HepG2 (cell line): ENCODE data around the gene GPATCH8. TPM values are rescaled to one million over a fixed set of nuclear protein-coding genes. Genes with fewer than 3 reads are reported as not detected.

Experiments
- HDAC6 ChIP-seq: fragments of 200-600 bp; sonication (generic); IDR thresholded peaks from 2 replicates; pipeline ENCODE4 v1.7.0; 2017; ENCODE audit warnings: mild to moderate bottlenecking, antibody characterized with exemption, low read length, low read depth
- KDM2A ChIP-seq: sonication (generic); formaldehyde crosslinking; IDR thresholded peaks from 2 replicates; pipeline ENCODE4 v1.4.0; 2020; ENCODE audit warnings: low read depth, missing genetic modification reagents, borderline replicate concordance
- NR2F2 ChIP-seq: IDR thresholded peaks from 2 replicates; pipeline ENCODE4 v1.6.1; 2012; ENCODE audit warnings: low read depth, inconsistent platforms, borderline replicate concordance
- NR3C1 ChIP-seq: sonication (generic); formaldehyde crosslinking; IDR thresholded peaks from 2 replicates; pipeline ENCODE4 v1.4.0; 2020; ENCODE audit warnings: missing genetic modification reagents
- PAWR ChIP-seq: sonication (generic); formaldehyde crosslinking; IDR thresholded peaks from 2 replicates; pipeline ENCODE4 v1.4.0; 2020; ENCODE audit warnings: missing genetic modification reagents, mild to moderate bottlenecking, borderline replicate concordance
- UBTF ChIP-seq: sonication (generic); formaldehyde crosslinking; IDR thresholded peaks from 2 replicates; pipeline ENCODE4 v1.4.0; 2020; ENCODE audit warnings: mild to moderate bottlenecking, missing genetic modification reagents
- ZNF124 ChIP-seq: sonication (generic); formaldehyde crosslinking; IDR thresholded peaks from 2 replicates; pipeline ENCODE4 v1.4.0; 2020; ENCODE audit warnings: missing genetic modification reagents
- ZNF33A ChIP-seq: sonication (generic); formaldehyde crosslinking; IDR thresholded peaks from 2 replicates; pipeline ENCODE4 v1.5.1; 2020; ENCODE audit warnings: missing genetic modification reagents, mild to moderate bottlenecking, moderate library complexity, borderline replicate concordance
- ZNF567 ChIP-seq: sonication (generic); formaldehyde crosslinking; IDR thresholded peaks from 2 replicates; pipeline ENCODE4 v1.8.1; 2023; ENCODE audit warnings: mild to moderate bottlenecking, missing genetic modification reagents, borderline replicate concordance
- ZNF572 ChIP-seq: sonication (generic); formaldehyde crosslinking; IDR thresholded peaks from 2 replicates; pipeline ENCODE4 v1.5.1; 2020; ENCODE audit warnings: mild to moderate bottlenecking, missing genetic modification reagents
- ZNF609 ChIP-seq: sonication (generic); formaldehyde crosslinking; IDR thresholded peaks from 2 replicates; pipeline ENCODE4 v1.4.0; 2020; ENCODE audit warnings: mild to moderate bottlenecking, missing genetic modification reagents, borderline replicate concordance
- ZNF674 ChIP-seq: sonication (generic); formaldehyde crosslinking; IDR thresholded peaks from 2 replicates; pipeline ENCODE4 v1.5.0; 2020; ENCODE audit warnings: low read depth, mild to moderate bottlenecking, missing genetic modification reagents
- ZNF724P ChIP-seq: sonication (generic); formaldehyde crosslinking; IDR thresholded peaks from 2 replicates; pipeline ENCODE4 v1.8.0; 2022; ENCODE audit warnings: missing genetic modification reagents, borderline replicate concordance
- ZSCAN30 ChIP-seq: sonication (generic); formaldehyde crosslinking; IDR thresholded peaks from 2 replicates; pipeline ENCODE4 v1.5.0; 2020; ENCODE audit warnings: mild to moderate bottlenecking, missing genetic modification reagents
- polyA plus RNA-seq, 8 experiments: library from polyadenylated mRNA; depleted of rRNA in 3 of 8; stranded (reverse) in 7 of 8; unstranded in 1 of 8; fragments of >200 nt; fragmentation: Illumina TruSeq in 4 of 8; extraction: Trizol in 4 of 8; gene quantifications; 2 replicates each; pipeline versions ENCODE4 v1.2.1 to v1.2.3, GENCODE V29; 2011 to 2016; ENCODE audit warnings: low read depth in 4 of 8, missing spikeins in 1 of 8, mixed read lengths in 1 of 8; ENCODE audit not compliant: insufficient read depth in 1 of 8
- total RNA-seq, 5 experiments: library from RNA; depleted of rRNA; stranded (reverse); fragments of >200 nt; fragmentation: Illumina TruSeq; extraction: Trizol; gene quantifications; 2 replicates each; pipeline ENCODE4 v1.2.3, GENCODE V29; 2016; ENCODE audit warnings: low read depth in 1 of 5
- TF ChIP-seq, protein P1 (sequence below): sonication (generic); formaldehyde crosslinking; IDR thresholded peaks from 2 replicates; pipeline ENCODE4 v1.4.0; 2020; ENCODE audit warnings: missing genetic modification reagents, borderline replicate concordance
- TF ChIP-seq, protein P2 (sequence below): sonication (generic); formaldehyde crosslinking; IDR thresholded peaks from 2 replicates; pipeline ENCODE4 v1.4.0; 2020; ENCODE audit warnings: low read depth, mild to moderate bottlenecking, missing genetic modification reagents

GPATCH8 gene
- total and polyA plus RNA-seq, 2 of the 13 experiments (the other 11 are each of a cell fraction or from before 2014, with no cell fraction given), result 20.7 to 21.5 TPM

DNA sequence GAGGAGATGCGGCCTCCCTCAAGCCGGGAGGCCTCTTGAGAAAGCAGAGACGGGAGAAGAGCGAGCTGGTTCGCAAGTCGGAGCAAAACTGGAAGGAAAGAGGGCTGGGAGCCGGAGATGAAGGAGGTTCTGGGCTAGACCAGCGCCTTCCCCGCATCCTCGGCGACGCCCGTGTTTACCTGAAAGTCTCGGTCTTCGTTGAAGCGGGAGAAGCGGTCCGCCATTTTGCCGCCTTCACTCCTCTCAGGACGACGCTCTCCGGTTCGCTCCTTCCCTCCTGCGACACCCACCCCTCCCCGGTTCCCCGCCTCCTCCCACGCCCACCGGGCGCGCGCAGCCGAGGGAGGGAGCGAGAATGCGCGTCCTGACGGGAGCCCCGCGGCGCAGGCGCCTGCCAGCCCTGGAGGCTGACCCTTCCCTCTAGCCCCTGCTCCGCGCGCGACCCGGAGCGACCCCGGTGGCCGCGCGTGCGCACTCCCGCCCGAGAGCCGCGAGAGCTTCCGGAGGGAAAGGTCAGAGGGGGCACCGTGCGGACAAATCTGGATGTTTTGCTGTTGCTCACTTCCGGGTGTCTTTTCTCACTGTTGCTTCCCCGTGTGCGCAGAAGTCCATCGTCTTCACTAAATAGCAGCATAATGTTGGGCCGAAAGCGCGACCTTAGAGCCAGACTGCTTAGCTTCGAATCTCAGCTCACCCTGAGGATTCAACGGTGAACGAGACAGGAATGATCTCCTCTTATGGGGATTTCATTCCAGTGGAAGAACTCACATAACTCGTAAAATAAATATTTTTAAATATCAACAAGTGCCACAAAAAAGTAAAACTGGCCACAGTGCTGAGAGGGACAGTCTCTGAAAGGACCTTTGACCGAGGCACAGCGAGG lies at the start of gene GPATCH8 (continued):
- TF ChIP-seq ZNF609 (peak; percentile 67), KDM2A (peak; percentile 71), ZNF724P (CRISPR knock-in tag) (0 out of 2 replicates have a peak, but pooled peaks have one; percentile 34), ZNF124 (CRISPR knock-in tag) (peak; percentile 95), ZNF33A (0 out of 2 replicates have a peak, but pooled peaks have one; percentile 84), ZNF572 (CRISPR knock-in tag) (no peak; the same call in 1 of the 2 replicates), ZNF567 (CRISPR knock-in tag) (no peak), ZNF674 (peak; percentile 71; the same call in 1 of the 2 replicates), UBTF (CRISPR knock-in tag) (peak; percentile 88), ZSCAN30 (no peak; the same call in 1 of the 2 replicates), HDAC6 (no peak), NR2F2 (peak; percentile 62), PAWR (CRISPR knock-in tag) (peak; percentile 68; the same call in 1 of the 2 replicates), NR3C1 (CRISPR knock-in tag) (no peak)
- TF ChIP-seq, protein P1, sequence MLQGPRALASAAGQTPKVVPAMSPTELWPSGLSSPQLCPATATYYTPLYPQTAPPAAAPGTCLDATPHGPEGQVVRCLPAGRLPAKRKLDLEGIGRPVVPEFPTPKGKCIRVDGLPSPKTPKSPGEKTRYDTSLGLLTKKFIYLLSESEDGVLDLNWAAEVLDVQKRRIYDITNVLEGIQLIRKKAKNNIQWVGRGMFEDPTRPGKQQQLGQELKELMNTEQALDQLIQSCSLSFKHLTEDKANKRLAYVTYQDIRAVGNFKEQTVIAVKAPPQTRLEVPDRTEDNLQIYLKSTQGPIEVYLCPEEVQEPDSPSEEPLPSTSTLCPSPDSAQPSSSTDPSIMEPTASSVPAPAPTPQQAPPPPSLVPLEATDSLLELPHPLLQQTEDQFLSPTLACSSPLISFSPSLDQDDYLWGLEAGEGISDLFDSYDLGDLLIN (CRISPR knock-in tag), result peak; percentile 63; the same call in 1 of the 2 replicates
- TF ChIP-seq, protein P2, sequence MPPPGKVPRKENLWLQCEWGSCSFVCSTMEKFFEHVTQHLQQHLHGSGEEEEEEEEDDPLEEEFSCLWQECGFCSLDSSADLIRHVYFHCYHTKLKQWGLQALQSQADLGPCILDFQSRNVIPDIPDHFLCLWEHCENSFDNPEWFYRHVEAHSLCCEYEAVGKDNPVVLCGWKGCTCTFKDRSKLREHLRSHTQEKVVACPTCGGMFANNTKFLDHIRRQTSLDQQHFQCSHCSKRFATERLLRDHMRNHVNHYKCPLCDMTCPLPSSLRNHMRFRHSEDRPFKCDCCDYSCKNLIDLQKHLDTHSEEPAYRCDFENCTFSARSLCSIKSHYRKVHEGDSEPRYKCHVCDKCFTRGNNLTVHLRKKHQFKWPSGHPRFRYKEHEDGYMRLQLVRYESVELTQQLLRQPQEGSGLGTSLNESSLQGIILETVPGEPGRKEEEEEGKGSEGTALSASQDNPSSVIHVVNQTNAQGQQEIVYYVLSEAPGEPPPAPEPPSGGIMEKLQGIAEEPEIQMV (CRISPR knock-in tag), result no peak
